K562 (cell line): Measurements from ENCODE around the gene ZSWIM9. TPM values are rescaled to one million over a fixed set of nuclear protein-coding genes. Genes with fewer than 3 reads are reported as not detected.

Source experiments
- ATAC-seq: fragments of 200-7000 bp; cut with Tn5 transposase; 3 replicates; pipeline ENCODE4 v1.9.1; 2020; ENCODE audit warnings: moderate library complexity
- BruUV-seq: library from RNA; stranded (reverse); fragments of 400-500 nt; replicated peaks from 2 replicates; lab custom pipeline; 2021; lab: Mats Ljungman, UMichigan
- CTCF ChIA-PET: fragments of 300-600 bp; formaldehyde crosslinking; extraction: SDS; loops from one replicate; lab custom pipeline; 2021; ENCODE audit warnings: low intra/inter-chr PET ratio; lab: Yijun Ruan, JAX
- POLR2A ChIA-PET: fragments of 300-600, 350-650 bp; sonication (Branson Sonifier 250); formaldehyde crosslinking; extraction: SDS; loops from one replicate; lab custom pipeline; 2021; ENCODE audit warnings: antibody characterized with exemption, inconsistent platforms; lab: Yijun Ruan, JAX
- DNase-seq, 4 experiments: peaks; one replicate each; pipeline versions ENCODE4 v3.0.0 to v3.0.0-alpha.2; 2011 to 2018; ENCODE audit warnings: low spot score in 3 of 4, mixed read lengths in 3 of 4; ENCODE audit errors: extremely low read depth in 1 of 4
- FAIRE-seq: peaks from 2 replicates; lab custom pipeline; 2011; peaks lifted over from hg19 to GRCh38; lab: Jason Lieb, UNC
- H2AFZ ChIP-seq: 2 replicates; pipeline ENCODE4 v1.6.0; 2011; ENCODE audit warnings: low read depth, low read length, control low read depth, inconsistent platforms
- H3K27ac ChIP-seq: fragments of 200-600 bp; 3 replicates; pipeline ENCODE4 v1.8.0; 2011; ENCODE audit warnings: low read depth, mild to moderate bottlenecking, control low read depth, inconsistent platforms, low read length, moderate library complexity, mixed read lengths; ENCODE audit errors: extremely low read depth
- H3K27me3 ChIP-seq, 2 experiments: fragments of 300-600 bp in 1 of 2; 2 replicates in 1 of 2; 3 replicates in 1 of 2; pipeline versions ENCODE4 v1.6.0 to v1.8.0; 2011; ENCODE audit warnings: inconsistent platforms in 2 of 2, low read length in 2 of 2, mild to moderate bottlenecking in 1 of 2, mixed read lengths in 1 of 2, moderate library complexity in 1 of 2; ENCODE audit not compliant: control insufficient read depth in 2 of 2, insufficient read depth in 2 of 2
- H3K36me3 ChIP-seq: fragments of 300-600 bp; 3 replicates; pipeline ENCODE4 v1.8.0; 2011; ENCODE audit warnings: mild to moderate bottlenecking, low read length, inconsistent platforms; ENCODE audit not compliant: control insufficient read depth, insufficient read depth
- H3K4me1 ChIP-seq, 2 experiments: fragments of 200-600 bp in 1 of 2; replicated peaks in 1 of 2; 2 replicates in 1 of 2; 3 replicates in 1 of 2; pipeline versions ENCODE4 v1.5.1 to v1.8.0; 2011; ENCODE audit warnings: inconsistent platforms in 2 of 2, low read length in 2 of 2, mild to moderate bottlenecking in 1 of 2, mixed read lengths in 1 of 2, moderate library complexity in 1 of 2; ENCODE audit not compliant: control insufficient read depth in 2 of 2, insufficient read depth in 2 of 2
- H3K4me2 ChIP-seq: 2 replicates; pipeline ENCODE4 v1.6.1; 2011; ENCODE audit warnings: low read length, control low read depth, inconsistent platforms, mixed read lengths; ENCODE audit not compliant: insufficient read depth
- H3K4me3 ChIP-seq: fragments of 200-600 bp; sonication (generic), shearing (Covaris generic); 2 replicates; pipeline ENCODE4 v1.5.1; 2016; ENCODE audit warnings: control low read depth, inconsistent platforms
- H3K79me2 ChIP-seq: fragments of 200-600 bp; 3 replicates; pipeline ENCODE4 v1.8.0; 2011; ENCODE audit warnings: low read length, inconsistent platforms; ENCODE audit not compliant: control insufficient read depth, insufficient read depth
- H3K9ac ChIP-seq, 2 experiments: 2 replicates each; pipeline versions ENCODE4 v1.6.0 to v1.6.1; 2011; ENCODE audit warnings: low read depth in 2 of 2, low read length in 2 of 2, control low read depth in 1 of 2, inconsistent platforms in 1 of 2, mild to moderate bottlenecking in 1 of 2, mixed read lengths in 1 of 2; ENCODE audit not compliant: insufficient read depth in 1 of 2
- H3K9me1 ChIP-seq: one replicate; pipeline ENCODE4 v1.6.0; 2011; ENCODE audit warnings: inconsistent platforms, mild to moderate bottlenecking, low read length, moderate library complexity; ENCODE audit not compliant: control insufficient read depth, insufficient read depth
- H3K9me3 ChIP-seq: replicated peaks from 2 replicates; pipeline ENCODE4 v1.5.1; 2011; ENCODE audit warnings: low read depth, low read length, inconsistent platforms; ENCODE audit not compliant: control insufficient read depth, insufficient read depth
- H4K20me1 ChIP-seq: replicated peaks from 2 replicates; pipeline ENCODE4 v1.6.1; 2011; ENCODE audit warnings: low read length, inconsistent platforms, mixed read lengths; ENCODE audit not compliant: control insufficient read depth, insufficient read depth
- ARID2 ChIP-seq: fragments of 450-650 bp; IDR thresholded peaks from 2 replicates; pipeline ENCODE4 v1.6.1; 2017; ENCODE audit warnings: antibody characterized with exemption, mild to moderate bottlenecking
- ILF3 ChIP-seq: fragments of 450-650 bp; IDR thresholded peaks from 2 replicates; pipeline ENCODE4 v1.6.1; 2018; ENCODE audit warnings: antibody characterized with exemption, mild to moderate bottlenecking, moderate library complexity, borderline replicate concordance
- NFATC3 ChIP-seq: fragments of 450-650 bp; IDR thresholded peaks from 2 replicates; pipeline ENCODE4 v1.6.1; 2017; ENCODE audit warnings: mild to moderate bottlenecking
- PREB ChIP-seq: sonication (generic); formaldehyde crosslinking; IDR thresholded peaks from 2 replicates; pipeline ENCODE4 v1.8.1; 2023; ENCODE audit warnings: mild to moderate bottlenecking, missing genetic modification reagents
- RERE ChIP-seq: sonication (generic); formaldehyde crosslinking; IDR thresholded peaks from 2 replicates; pipeline ENCODE4 v1.8.0; 2023; ENCODE audit warnings: missing genetic modification reagents, mild to moderate bottlenecking, borderline replicate concordance
- U2AF2 ChIP-seq: fragments of 200-400 bp; formaldehyde crosslinking; optimal IDR thresholded peaks from 2 replicates; pipeline ENCODE3; 2017; ENCODE audit warnings: low read depth, mild to moderate bottlenecking, low read length
- ZBTB17 ChIP-seq: fragments of 450-650 bp; formaldehyde crosslinking; IDR thresholded peaks from 2 replicates; pipeline ENCODE4 v1.4.0; 2020; ENCODE audit warnings: mild to moderate bottlenecking
- ZNF12 ChIP-seq: sonication (generic); formaldehyde crosslinking; IDR thresholded peaks from 2 replicates; pipeline ENCODE4 v1.4.0; 2020; ENCODE audit warnings: mild to moderate bottlenecking, missing genetic modification reagents
- ZNF224 ChIP-seq: sonication (generic); formaldehyde crosslinking; IDR thresholded peaks from 2 replicates; pipeline ENCODE4 v1.8.0; 2022; ENCODE audit warnings: mild to moderate bottlenecking, missing genetic modification reagents
- ZSCAN29 ChIP-seq: fragments of 450-650 bp; IDR thresholded peaks from 2 replicates; pipeline ENCODE4 v1.6.1; 2017
- WGBS: fragments of 100-300 bp; shearing (Covaris generic); methylation state at CpG from one replicate; pipeline ENCODE4 v1.1.6; 2016; ENCODE audit warnings: low coverage, mixed read lengths; ENCODE audit not compliant: insufficient coverage; ENCODE audit errors: missing lambda C conversion rate; 5-methylcytosine and 5-hydroxymethylcytosine counted together
- in situ Hi-C: fragments of 300-500 bp; cut with MboI; formaldehyde crosslinking; loops from 4 replicates; pipeline ENCODE4 v1.15.0; 2018; ENCODE audit warnings: inconsistent platforms, mixed read lengths
- intact Hi-C: fragments of 100-400 bp; cut with micrococcal nuclease; formaldehyde crosslinking; loops from 2 replicates; pipeline ENCODE4 v1.14.2; 2022
- polyA plus RNA-seq, 8 experiments: library from polyadenylated mRNA; depleted of rRNA in 4 of 8; stranded (reverse) in 5 of 8; unstranded in 3 of 8; fragments of >200 nt; fragmentation: Nextera tagmentation in 2 of 8; fragmentation: Illumina TruSeq in 1 of 8; extraction: Ambion mirVana in 2 of 8; extraction: Trizol in 1 of 8; gene quantifications; 2 replicates each; pipeline versions ENCODE4 v1.2.1 to v1.2.3, GENCODE V29; 2011 to 2014; ENCODE audit warnings: inconsistent platforms in 1 of 8, missing spikeins in 1 of 8
- total RNA-seq, 7 experiments: library from RNA; depleted of rRNA in 6 of 7; stranded (reverse); fragments of >200 nt in 6 of 7; fragmentation: Illumina TruSeq in 2 of 7; extraction: Trizol in 2 of 7; gene quantifications; 2 replicates each; pipeline versions ENCODE4 v1.2.1 to v1.2.3, GENCODE V29; 2011 to 2021; ENCODE audit warnings: low replicate concordance in 1 of 7
- TF ChIP-seq, protein P1 (sequence below): conservative IDR thresholded peaks from 2 replicates; pipeline ENCODE4 v1.6.1; 2011; ENCODE audit warnings: low read depth, mild to moderate bottlenecking, low read length; ENCODE audit not compliant: control insufficient read depth
- TF ChIP-seq, protein P2 (sequence below): fragments of 200-800 bp; sonication (Bioruptor generic); IDR thresholded peaks from 2 replicates; pipeline ENCODE4 v1.6.1; 2017; ENCODE audit warnings: missing genetic modification characterization, missing compliant biosample characterization

Gene ZSWIM9
- total and polyA plus RNA-seq, 9 of the 15 experiments (the other 6 are each of a cell fraction or from before 2014, with no cell fraction given), result 0.04 to 1.4 (median 0.34) TPM; not detected in 1

DNA sequence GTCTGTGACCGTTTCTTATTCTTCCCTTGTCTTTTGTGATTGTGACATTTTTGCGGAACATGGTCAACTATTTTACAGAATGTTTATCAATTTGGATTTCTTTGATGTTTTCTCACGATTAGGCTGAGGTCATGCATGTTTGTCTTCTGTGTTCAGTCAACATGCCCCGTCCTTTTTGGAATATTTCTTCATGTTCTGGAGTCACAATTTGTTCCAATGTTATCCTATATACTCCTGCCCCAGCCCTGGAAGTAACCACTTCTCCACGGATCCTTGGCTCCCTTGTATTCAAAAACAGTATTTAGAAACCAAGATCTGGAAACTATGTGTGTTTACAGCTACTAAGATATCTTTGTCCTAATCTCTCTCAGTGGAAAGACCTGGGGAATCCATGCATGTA lies 75.6 kb downstream of the ZSWIM9 start:
- intact Hi-C loops, result no loop called here
- Histone ChIP-seq H3K9me3 (no peaks in the 10 kb centered on the region), H3K27me3 (no peaks in the 10 kb centered on the region), H3K79me2 (no peaks in the 10 kb centered on the region), H3K36me3 (peaks cover 21% of the 10 kb centered on the region; the same call in 2 of the 3 replicates), H3K27ac (no peak overlapping the region), H2AFZ (no peak overlapping the region), H3K9ac (no peak overlapping the region)
- DNase-seq (no peak), FAIRE-seq (no peak)
- CTCF ChIA-PET, result no interaction called here
- in situ Hi-C loops, result no loop called here
- TF ChIP-seq PREB (no peak), ZNF12 (CRISPR knock-in tag) (no peak), ARID2 (no peak), ZNF224 (CRISPR knock-in tag) (no peak), NFATC3 (no peak), ZBTB17 (CRISPR knock-in tag) (no peak), ZSCAN29 (no peak), RERE (CRISPR knock-in tag) (no peak), ILF3 (no peak), U2AF2 (no peak)
- TF ChIP-seq, protein P1, sequence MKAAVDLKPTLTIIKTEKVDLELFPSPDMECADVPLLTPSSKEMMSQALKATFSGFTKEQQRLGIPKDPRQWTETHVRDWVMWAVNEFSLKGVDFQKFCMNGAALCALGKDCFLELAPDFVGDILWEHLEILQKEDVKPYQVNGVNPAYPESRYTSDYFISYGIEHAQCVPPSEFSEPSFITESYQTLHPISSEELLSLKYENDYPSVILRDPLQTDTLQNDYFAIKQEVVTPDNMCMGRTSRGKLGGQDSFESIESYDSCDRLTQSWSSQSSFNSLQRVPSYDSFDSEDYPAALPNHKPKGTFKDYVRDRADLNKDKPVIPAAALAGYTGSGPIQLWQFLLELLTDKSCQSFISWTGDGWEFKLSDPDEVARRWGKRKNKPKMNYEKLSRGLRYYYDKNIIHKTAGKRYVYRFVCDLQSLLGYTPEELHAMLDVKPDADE, result no peak
- TF ChIP-seq, protein P2, sequence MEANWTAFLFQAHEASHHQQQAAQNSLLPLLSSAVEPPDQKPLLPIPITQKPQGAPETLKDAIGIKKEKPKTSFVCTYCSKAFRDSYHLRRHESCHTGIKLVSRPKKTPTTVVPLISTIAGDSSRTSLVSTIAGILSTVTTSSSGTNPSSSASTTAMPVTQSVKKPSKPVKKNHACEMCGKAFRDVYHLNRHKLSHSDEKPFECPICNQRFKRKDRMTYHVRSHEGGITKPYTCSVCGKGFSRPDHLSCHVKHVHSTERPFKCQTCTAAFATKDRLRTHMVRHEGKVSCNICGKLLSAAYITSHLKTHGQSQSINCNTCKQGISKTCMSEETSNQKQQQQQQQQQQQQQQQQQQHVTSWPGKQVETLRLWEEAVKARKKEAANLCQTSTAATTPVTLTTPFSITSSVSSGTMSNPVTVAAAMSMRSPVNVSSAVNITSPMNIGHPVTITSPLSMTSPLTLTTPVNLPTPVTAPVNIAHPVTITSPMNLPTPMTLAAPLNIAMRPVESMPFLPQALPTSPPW (CRISPR knock-in tag), result no peak
- TF ChIP-seq, all 486 proteins: peak for 0
- no peak overlapping the region for H3K4me3 ChIP-seq
- no peaks in the 10 kb centered on the region for H3K9me1 ChIP-seq
- H4K20me1 ChIP-seq, result no peaks in the 10 kb centered on the region
- WGBS, result 76% methylated on average over 5 of the region's 5 CpGs
- no peak overlapping the region for H3K4me2 ChIP-seq
- BruUV-seq, result no TSS peak
- ATAC-seq, result no peak
- peaks cover 4 to 10% of the 10 kb centered on the region in 2 experiments; a peak in 2 of 5 replicates for H3K4me1 ChIP-seq
- POLR2A ChIA-PET, result interaction anchor here (1.0 kb wide), 1 partner anchor 42 kb away, joined by 3 read pairs; no protein-coding TSS in a partner anchor
